Central memory CD4-positive, alpha-beta T cell (primary cell): Measurements from ENCODE around the gene NRXN3.

Source experiments
- DNase-seq: peaks from one replicate; pipeline ENCODE4 v3.0.0; 2022

NRXN3 gene

GRCh38 chr14:78327426-78328221 lies 157.5 kb downstream of the NRXN3 start:
- DNase-seq, result no peak

GRCh38 chr14:78329371-78329770 lies 159.2 kb downstream of the NRXN3 start:
- no peak for DNase-seq

DNA sequence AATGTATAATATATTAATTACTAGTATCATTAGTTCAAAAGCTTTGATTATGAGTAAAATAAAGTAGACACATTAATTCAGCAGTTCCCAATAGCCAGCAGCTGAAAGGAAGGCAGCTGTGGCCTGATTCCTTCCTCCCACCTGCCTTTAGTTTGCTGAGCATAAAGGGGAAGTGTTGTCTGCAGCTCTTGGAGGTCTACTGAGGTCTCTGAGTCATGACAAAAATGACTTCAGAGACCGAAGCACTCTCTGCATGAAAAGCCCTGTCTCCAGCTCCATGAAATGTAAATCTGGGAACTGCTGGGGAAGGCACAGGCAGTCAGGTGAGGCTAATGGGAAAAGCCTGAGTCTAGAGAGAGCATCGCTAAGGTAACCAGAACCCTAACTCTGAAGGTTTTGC lies 165.4 kb downstream of the NRXN3 start:
- DNase-seq, result no peak

DNA sequence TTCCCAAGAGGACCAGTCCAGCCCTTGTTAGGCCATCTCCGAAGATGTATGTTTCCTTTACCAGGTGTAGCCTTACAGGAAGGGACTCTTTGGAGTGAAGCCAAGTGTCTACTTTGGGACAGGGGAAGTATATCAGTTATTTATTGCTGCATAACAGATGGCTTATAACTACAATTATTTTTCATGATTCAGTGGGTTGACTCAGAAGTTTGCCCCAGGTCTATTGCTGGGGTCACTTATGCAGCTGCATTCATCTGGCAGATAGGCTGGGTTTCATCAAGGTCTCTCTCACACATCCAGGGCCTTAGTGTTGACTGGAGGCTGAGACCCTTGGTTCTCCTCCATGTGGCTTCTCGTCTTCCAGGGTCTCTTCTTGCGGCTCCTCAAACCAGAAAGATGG lies 170.1 kb downstream of the NRXN3 start:
- no peak for DNase-seq

DNA sequence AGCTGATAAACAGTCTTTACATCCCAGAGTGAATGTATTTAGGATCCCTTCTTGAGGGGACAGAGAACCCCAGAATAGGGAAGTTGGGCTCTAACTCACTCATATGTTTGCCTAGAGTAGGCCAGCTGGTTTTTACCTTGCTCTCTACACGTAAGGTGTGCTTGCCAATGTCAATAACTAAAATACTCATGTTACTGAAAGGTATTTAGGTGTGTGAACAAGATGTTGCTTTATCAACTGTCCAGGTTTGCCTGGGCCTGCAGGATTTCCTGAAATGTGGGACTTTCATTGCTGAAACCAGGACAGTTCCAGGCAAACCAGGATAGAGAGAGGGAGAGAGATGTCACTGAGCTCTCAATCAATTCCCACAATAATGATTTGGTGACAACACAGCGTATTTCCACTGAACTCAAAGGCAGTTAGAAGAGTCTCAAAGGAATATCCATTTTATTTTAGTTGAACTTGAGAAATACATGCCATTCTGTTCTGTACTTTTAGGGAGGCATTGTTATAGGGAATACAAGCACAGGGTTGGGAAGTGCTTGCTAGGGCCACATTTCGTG lies 171.7 kb downstream of the NRXN3 start:
- no peak for DNase-seq

DNA sequence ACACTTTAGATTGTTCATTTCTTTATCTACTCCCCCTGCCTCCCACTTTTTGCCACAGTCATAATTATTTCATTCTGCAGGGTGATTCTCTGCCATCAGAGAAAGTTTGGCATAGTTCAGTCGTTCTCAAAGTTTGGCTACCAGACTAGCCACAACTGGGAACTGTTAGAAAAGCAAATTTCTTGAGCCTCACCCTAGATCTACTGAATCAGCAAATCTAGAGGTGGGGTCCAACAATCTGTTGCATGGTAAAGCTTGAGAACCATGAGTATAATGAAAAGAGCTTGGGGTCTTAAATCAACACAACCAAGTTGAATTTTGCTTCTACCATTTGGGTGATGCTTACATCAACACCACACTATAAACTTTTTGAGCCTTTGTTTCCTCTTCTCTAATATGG lies 172.7 kb downstream of the NRXN3 start:
- no peak for DNase-seq

- DNase-seq, result no peak
Observed at GRCh38 chr14:78344290-78344689, 174.1 kb downstream of the NRXN3 start.

- no peak for DNase-seq
Observed at GRCh38 chr14:78345131-78345744, 175.1 kb downstream of the NRXN3 start.

DNA sequence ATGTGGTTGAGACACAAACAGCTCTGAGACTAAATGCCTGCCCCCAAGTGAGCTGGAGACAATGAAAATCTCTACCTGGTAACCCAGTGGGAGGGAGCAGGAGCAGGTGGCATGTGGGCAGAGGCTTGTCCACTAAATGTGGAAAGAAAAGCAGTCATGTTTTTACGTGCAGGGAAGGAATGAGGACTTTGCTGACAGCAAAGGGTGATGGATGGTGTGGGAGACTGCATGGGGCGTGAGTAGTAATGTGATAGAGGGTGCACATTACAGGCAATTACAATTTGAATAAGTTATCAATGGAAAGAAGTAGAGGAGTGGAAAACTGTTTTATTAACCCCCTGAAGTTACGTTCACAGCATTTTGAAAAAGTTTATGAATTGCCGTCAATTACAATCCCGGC lies 176.6 kb downstream of the NRXN3 start:
- no peak for DNase-seq

DNA sequence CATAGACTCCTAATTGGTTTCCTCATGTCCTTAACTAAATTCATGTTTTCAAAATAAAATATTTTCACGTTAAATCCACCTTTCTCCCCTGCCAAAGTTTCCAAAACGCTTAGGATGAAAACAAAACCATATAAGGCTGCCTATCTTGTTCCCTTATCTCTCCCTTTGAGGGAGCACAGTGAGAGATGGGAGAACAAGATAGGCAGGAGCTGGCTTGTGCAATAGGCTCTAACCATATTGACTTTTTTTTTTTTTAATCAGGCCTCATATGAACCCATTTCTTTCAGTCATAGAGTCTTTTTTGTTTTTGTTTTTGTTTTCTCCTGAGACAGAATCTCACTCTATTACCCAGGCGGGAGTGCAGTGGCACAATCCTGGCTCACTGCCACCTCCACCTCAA lies 184.9 kb downstream of the NRXN3 start:
- DNase-seq, result no peak

DNA sequence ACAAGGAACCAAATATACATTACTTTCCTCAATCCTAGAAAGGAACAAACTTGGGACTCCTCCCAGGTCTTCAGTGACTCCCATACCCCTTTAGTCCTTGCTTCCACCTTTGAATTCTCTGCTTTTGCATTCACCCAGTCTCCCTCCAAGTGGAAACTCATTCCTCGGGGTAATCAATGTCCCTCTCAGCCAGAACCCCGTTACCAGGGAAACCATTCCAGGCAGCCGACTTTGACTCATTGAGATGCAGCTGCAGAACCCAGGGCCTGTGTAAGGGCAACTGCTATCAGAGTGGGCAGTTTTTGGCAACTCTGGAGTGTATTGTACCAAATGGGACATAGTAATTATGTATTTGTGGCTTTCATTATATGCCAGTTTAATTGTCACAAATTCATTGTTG lies 186.2 kb downstream of the NRXN3 start:
- DNase-seq, result no peak

DNA sequence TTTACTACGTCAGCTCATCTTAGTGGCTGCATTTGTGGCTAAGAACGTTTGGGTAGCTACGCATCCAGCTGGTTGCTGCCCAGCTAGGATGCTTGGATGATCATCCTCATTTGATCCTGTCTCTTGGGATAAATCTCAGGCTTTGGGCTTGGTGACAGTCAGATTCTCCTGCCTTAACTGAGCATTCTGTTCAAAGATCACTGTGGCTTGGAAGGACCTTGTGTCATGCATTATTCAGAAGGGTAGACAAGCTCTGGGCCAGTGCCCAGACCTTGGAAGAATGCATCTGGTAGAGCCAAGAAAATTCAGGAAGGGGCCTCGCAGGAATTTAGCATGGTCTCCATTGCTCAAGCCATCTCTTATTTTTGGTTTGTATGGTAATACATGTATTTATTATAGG lies 188.4 kb downstream of the NRXN3 start:
- no peak for DNase-seq

GRCh38 chr14:78359581-78359980 lies 189.4 kb downstream of the NRXN3 start:
- no peak for DNase-seq

GRCh38 chr14:78363008-78363407 lies 192.8 kb downstream of the NRXN3 start:
- DNase-seq, result no peak

GRCh38 chr14:78367355-78367754 lies 197.2 kb downstream of the NRXN3 start:
- no peak for DNase-seq

- no peak for DNase-seq
Observed at GRCh38 chr14:78383060-78383459, 212.9 kb downstream of the NRXN3 start.

GRCh38 chr14:78398216-78398615 lies 228.0 kb downstream of the NRXN3 start:
- DNase-seq, result no peak

- DNase-seq, result no peak
Observed at GRCh38 chr14:78399316-78399889, 229.2 kb downstream of the NRXN3 start.

DNA sequence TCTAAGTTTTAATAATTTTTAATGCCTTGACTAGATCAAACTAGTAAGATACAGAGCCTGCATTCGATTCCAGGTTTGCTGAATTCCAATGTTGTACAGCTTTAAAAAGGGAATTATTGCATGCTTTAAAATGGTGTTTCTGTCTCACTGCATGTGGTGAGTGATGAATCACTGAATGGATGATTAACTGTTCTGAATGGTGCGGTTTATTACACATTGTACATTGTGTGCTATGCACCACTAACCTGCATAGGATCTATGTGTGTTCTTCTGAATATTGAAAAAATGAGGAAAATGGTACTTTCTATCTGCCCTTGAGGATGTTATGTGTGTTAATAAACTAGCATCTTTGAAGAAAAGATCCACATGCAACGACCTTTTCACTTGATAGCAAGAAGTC lies 231.7 kb downstream of the NRXN3 start:
- no peak for DNase-seq

- no peak for DNase-seq
Observed at GRCh38 chr14:78403278-78403815, 233.2 kb downstream of the NRXN3 start.

- DNase-seq, result no peak
Observed at GRCh38 chr14:78405079-78405856, 235.1 kb downstream of the NRXN3 start.

GRCh38 chr14:78412475-78412874 lies 242.3 kb downstream of the NRXN3 start:
- no peak for DNase-seq

GRCh38 chr14:78414172-78414571 lies 244.0 kb downstream of the NRXN3 start:
- DNase-seq, result no peak
